GM12892 (cell line): ENCODE results near the gene KCNE1.
"Not testable (repeated sequence)": the region's sequence is repeated elsewhere in the genome, so short reads cannot be mapped to it uniquely, and the experiment has no call there.

Experiments
- DNase-seq: peaks from one replicate; pipeline ENCODE4 v3.0.0; 2011; ENCODE audit not compliant: insufficient read length
- FAIRE-seq: peaks from 2 replicates; lab custom pipeline; 2011; peaks lifted over from hg19 to GRCh38; lab: Jason Lieb, UNC
- POLR2A ChIP-seq: IDR thresholded peaks from 2 replicates; pipeline ENCODE4 v1.6.1; 2011; ENCODE audit warnings: low read depth, low read length, control low read depth
- POLR2AphosphoS5 ChIP-seq: IDR thresholded peaks from 2 replicates; pipeline ENCODE4 v1.6.1; 2011; ENCODE audit warnings: low read depth, low read length, control low read depth
- TAF1 ChIP-seq: IDR thresholded peaks from 2 replicates; pipeline ENCODE4 v1.6.1; 2011; ENCODE audit warnings: low read depth, mild to moderate bottlenecking, control low read depth, low read length, borderline replicate concordance

Gene KCNE1

GRCh38 chr21:34510148-34511142, 1.6 kb downstream of the KCNE1 start:
- peak; percentile 74 for FAIRE-seq
- peak; percentile 70 for DNase-seq

GRCh38 chr21:34509151-34509550, 2.9 kb downstream of the KCNE1 start:
- FAIRE-seq (no peak), DNase-seq (no peak)
- TF ChIP-seq TAF1 = no peak
- no peak for TF ChIP-seq POLR2A
- TF ChIP-seq POLR2AphosphoS5 = no peak

More at GRCh38 chr21:34510148-34511142, 1.6 kb downstream of the KCNE1 start:
- TF ChIP-seq POLR2AphosphoS5 = no peak
- no peak for TF ChIP-seq POLR2A
- no peak for TF ChIP-seq TAF1

GRCh38 chr21:34504595-34504994, 7.4 kb downstream of the KCNE1 start:
- FAIRE-seq = no peak
- DNase-seq = no peak
- TF ChIP-seq POLR2AphosphoS5 (no peak), TAF1 (no peak), POLR2A (no peak)

GRCh38 chr21:34502480-34503106, 9.4 kb downstream of the KCNE1 start:
- no peak for FAIRE-seq

GRCh38 chr21:34501716-34502115, 10.3 kb downstream of the KCNE1 start:
- FAIRE-seq = no peak
- TF ChIP-seq TAF1 (no peak), POLR2A (no peak), POLR2AphosphoS5 (no peak)
- DNase-seq = no peak

More at GRCh38 chr21:34502480-34503106, 9.4 kb downstream of the KCNE1 start:
- DNase-seq = no peak
- TF ChIP-seq POLR2A = no peak
- TF ChIP-seq TAF1 = no peak
- TF ChIP-seq POLR2AphosphoS5 = no peak

GRCh38 chr21:34500191-34500590, 11.8 kb downstream of the KCNE1 start:
- FAIRE-seq (no peak), DNase-seq (no peak)
- TF ChIP-seq POLR2A (no peak), POLR2AphosphoS5 (no peak), TAF1 (no peak)

GRCh38 chr21:34499116-34499515, 12.9 kb downstream of the KCNE1 start:
- FAIRE-seq (no peak), DNase-seq (no peak)
- TF ChIP-seq TAF1 (no peak), POLR2AphosphoS5 (no peak), POLR2A (no peak)

GRCh38 chr21:34498623-34499022, 13.4 kb downstream of the KCNE1 start:
- FAIRE-seq (no peak), DNase-seq (no peak)
- TF ChIP-seq POLR2A = no peak
- TF ChIP-seq TAF1 = no peak
- TF ChIP-seq POLR2AphosphoS5 = no peak

GRCh38 chr21:34483854-34484253, 28.2 kb downstream of the KCNE1 start:
- not testable (repeated sequence) for FAIRE-seq, DNase-seq

GRCh38 chr21:34483435-34483834, 28.6 kb downstream of the KCNE1 start:
- FAIRE-seq = peak; percentile 9
- DNase-seq = not testable (repeated sequence)

GRCh38 chr21:34467333-34467732, 44.7 kb downstream of the KCNE1 start:
- DNase-seq, FAIRE-seq: not testable (repeated sequence)

- FAIRE-seq, DNase-seq: not testable (repeated sequence)
These were observed 52.6 kb downstream of the KCNE1 start for GRCh38 chr21:34459426-34459825.

GRCh38 chr21:34458266-34458665, 53.7 kb downstream of the KCNE1 start:
- FAIRE-seq, DNase-seq: not testable (repeated sequence)

GRCh38 chr21:34456180-34456579, 55.8 kb downstream of the KCNE1 start:
- FAIRE-seq = not testable (repeated sequence)

GRCh38 chr21:34455628-34456027, 56.4 kb downstream of the KCNE1 start:
- not testable (repeated sequence) for FAIRE-seq, DNase-seq

More at GRCh38 chr21:34456180-34456579, 55.8 kb downstream of the KCNE1 start:
- not testable (repeated sequence) for DNase-seq

GRCh38 chr21:34447018-34447417, 65.0 kb downstream of the KCNE1 start:
- FAIRE-seq, DNase-seq: not testable (repeated sequence)

GRCh38 chr21:34443486-34443885, 68.5 kb downstream of the KCNE1 start:
- FAIRE-seq = peak; percentile 84
- DNase-seq = not testable (repeated sequence)

- DNase-seq, FAIRE-seq: not testable (repeated sequence)
These were observed 82.3 kb downstream of the KCNE1 start for GRCh38 chr21:34429710-34430109.
